DMS53 treated with DMSO at 0.1 percent for 48 hours (cell line): ENCODE results near the gene LBHD1.
"Not testable (repeated sequence)": the region's sequence is repeated elsewhere in the genome, so short reads cannot be mapped to it uniquely, and the experiment has no call there.

ENCODE experiments used
- DNase-seq: peaks from one replicate; lab custom pipeline; 2025; ENCODE audit not compliant: unreplicated experiment; lab: John Stamatoyannopoulos, UW

LBHD1 gene

GRCh38 chr11:62694455-62695167 is 22.5 kb upstream of the LBHD1 start:
- peak; percentile 47 for DNase-seq

- not testable (repeated sequence) for DNase-seq
Observed at GRCh38 chr11:62693624-62694023, 21.6 kb upstream of the LBHD1 start.

- DNase-seq, result no peak
Observed at GRCh38 chr11:62689421-62690183, 17.5 kb upstream of the LBHD1 start, which contains the start of gene LRRN4CL. TSS of gene LRRN4CL (minus strand) at chr11:62689530. CDS start at chr11:62688508, 1,022 bp downstream.

DNA sequence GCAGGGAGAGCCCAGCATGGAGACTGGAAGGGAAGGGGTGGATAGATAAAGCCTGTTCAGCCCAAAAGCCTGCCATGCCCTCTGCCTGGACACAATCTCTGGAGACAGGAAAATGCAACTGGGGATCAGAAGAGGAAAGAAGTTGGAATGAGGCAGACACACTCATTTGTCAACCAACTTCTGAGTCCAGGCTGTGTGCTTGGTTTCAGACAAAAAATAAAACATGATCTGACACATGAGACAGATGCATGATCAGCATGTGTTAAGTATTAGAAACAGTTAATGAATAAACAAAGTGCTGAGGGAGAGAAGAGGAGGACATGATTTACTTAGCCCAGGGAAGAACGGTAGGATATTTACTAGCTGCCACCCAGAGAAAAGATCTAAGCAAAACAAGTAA is 16.4 kb upstream of the LBHD1 start:
- no peak for DNase-seq

GRCh38 chr11:62687508-62688396 is 15.7 kb upstream of the LBHD1 start:
- DNase-seq, result no peak

GRCh38 chr11:62682518-62682917 is 10.5 kb upstream of the LBHD1 start:
- DNase-seq, result no peak

DNA sequence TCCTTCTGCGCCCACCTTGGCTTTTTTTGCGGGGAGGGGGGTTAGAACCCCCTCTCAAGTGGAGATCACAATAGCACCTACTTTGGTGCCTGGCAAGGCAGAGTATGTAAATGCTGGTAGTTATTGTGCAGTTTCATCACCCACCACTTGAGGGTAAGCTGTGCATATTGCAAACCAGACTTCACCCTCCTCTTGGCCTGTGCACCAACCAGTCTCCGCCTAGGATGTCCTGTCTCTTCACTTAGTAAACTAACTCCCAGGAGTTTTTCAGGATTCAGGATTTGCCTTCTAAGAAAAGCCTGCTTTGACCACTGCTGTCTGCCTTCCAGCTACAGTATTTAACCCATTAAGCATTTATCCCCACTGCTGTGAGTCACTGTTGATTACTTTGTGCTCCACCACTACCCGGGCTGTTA is 8.8 kb upstream of the LBHD1 start:
- peak; percentile 76 for DNase-seq

DNA sequence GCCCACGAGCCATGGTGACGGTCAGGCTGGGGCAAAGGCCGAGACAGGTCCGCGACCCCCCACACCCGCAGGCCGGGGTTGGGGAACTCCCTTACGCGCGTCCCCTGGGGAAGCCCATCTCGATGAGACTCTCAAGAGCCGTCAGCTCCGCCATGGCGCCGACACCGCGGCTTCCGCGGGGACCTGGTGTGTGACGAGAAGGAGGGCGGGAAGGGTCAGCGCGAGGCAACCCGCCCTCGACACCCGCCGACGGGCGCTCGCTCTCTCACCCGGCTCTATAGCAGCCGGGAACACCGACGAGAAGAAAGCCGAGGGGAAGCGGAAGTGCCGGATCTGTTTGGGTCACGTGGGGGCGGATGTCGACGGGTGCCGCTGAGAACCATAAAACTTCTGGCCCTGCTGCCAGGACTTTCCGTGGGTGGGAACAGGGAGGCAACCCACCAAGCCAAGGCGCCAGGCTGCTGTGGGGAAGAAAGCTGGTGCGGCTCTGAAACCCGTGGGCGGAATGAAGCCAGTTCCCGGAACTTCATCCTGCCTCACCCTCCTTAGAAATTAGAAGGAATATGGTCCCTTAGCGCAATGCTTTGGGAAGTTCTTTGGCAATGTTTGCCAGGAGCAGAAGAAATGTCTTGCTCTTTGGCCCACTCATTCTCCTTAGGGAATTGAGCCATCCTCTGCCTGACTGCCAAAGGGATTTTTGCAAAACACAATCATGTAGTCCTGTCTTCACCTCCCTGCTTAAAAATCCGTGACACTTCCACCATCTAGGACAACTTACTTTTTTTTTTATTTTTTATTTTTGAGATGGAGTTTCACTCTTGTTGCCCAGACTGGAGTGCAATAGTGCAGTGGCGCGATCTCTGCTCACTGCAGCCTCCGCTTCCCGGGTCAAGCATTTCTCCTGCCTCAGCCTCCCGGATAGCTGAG is 7.0 kb upstream of the LBHD1 start, which contains the start of gene UBXN1:
UBXN1 (minus strand) TSS at position 304 of the 927 bp plus-strand sequence; CDS start at position 154, 150 bp downstream.
- DNase-seq, result peak; percentile 80

DNA sequence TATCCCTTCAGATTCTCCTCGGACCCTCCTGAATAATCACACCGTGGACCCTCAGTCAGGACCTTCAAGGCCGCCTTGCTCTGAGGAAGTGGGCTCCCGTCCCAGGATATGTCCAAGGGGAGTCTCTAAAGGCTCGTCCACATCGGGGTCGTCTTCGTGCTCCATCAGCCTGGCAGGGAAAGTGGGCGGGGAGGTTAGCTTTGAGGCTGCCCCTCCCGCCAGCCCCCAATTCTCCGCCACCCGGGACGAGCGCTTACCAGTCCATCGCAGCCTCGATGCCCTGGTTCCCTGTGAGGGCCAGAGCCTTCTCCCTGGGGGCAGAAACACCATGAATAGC is 6.3 kb upstream of the LBHD1 start:
- no peak for DNase-seq

- DNase-seq, result no peak
Observed at GRCh38 chr11:62677714-62678113, 5.6 kb upstream of the LBHD1 start.

DNA sequence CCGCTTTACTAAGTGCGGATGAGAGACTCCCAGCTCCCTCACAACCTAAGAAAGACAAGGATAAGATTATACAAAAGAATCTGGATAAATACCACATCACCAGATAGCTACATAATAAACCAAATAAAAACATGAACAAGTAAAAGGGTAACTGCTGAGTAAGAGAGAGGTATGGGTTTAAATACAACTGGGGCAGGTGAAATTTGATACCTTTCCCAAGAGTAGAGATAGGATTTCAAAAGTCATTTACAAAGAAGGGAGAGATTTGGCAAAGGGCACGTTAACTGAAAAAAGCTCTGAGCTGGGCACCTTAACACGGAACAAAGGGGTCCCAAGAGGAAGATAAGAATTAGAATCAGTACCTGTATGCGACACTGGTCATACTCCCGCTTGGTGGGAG is 5.1 kb upstream of the LBHD1 start:
- no peak for DNase-seq

DNA sequence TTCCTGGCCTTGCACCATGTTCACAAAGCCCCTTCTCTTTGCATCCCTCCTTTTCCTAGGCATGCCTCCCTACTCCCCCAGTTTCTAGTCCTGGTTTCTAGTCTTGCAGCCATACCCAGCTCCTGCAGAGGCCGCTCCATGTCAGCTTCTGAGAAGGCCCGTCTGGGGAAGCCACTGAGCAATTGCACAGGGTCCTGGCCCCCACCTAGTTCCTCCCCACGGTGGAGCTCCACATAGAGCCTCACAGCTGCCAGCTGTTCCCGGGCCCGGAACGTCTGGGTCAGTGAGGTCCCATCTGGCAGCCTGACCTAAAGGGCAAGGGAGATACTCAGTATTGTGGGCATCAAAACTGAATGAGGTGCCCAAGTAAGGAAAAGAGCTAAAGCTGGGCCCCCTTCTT is 4.6 kb upstream of the LBHD1 start:
- no peak for DNase-seq

DNA sequence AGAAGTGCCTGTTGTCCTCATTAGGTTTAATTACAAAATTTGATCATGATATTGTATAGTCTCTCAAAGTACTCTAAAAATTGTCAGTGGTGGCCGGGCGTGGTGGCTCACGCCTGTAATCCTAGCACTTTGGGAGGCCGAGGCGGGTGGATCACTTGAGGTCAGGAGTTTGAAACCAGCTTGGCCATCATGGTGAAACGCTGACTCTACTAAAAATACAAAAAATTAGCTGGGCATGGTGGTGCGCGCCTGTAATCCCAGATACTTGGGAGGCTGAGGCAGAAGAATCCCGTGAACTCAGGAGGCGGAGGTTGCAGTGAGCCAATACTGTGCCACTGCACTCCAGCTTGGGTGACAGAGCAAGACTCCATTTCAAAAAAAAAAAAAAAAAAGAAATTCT is 3.3 kb upstream of the LBHD1 start:
- not testable (repeated sequence) for DNase-seq

DNA sequence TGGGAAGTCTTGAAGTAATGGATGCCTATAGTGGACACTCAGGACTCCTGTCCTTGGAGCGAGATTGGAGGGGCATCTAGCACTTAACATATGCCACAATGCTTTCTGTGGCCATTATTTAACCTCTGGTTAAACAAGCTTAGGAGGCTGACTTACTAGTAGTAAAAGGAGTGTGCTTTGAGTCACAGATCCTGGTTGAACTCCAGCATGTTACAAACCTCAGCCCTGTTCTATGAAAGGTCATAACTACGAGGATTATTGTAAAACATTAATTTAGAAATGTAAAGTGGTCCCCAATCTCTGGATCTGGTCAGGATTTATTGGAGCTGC is 1.1 kb upstream of the LBHD1 start:
- DNase-seq, result no peak

GRCh38 chr11:62671236-62671607 is 845 bp downstream of the LBHD1 start:
- peak; percentile 72 for DNase-seq

DNA sequence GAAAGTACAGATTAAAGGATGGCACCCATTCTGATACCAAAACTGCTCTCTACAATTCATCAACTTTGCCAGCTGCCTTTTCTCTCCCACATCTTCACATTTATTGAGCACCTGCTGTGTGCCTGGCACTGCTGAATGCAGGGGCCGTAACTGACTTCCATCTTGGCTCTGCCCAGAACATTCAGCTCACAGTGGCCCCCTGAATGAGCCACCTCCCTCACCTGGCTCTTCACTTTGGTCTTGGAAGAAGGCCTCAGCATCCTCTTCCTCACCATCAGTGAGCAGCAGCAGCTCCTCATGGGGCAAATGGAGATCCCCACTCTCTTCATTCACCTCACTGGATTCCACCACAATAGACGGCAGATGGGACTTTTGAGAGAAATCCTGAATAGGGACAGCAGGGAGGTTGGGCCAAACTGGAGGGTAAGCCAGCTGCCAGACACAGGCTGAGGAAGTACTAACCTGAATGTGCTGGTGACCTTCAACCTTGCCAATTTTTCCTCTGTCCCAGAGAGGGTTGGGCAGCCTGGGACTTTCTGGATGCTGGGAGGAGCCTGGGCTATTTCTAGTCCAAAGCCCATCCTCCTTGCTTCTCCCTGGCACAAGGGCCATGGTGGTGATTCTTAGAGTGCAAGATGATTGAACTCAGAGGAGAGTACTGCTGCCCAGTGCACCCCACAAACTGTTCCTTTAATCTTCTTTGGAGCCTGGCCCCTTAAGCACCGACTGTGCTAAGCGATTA is 2.5 kb downstream of the LBHD1 start:
- no peak for DNase-seq

GRCh38 chr11:62667460-62667859 is 4.6 kb downstream of the LBHD1 start:
- no peak for DNase-seq

GRCh38 chr11:62666259-62666926 is 5.7 kb downstream of the LBHD1 start:
- DNase-seq, result no peak

DNA sequence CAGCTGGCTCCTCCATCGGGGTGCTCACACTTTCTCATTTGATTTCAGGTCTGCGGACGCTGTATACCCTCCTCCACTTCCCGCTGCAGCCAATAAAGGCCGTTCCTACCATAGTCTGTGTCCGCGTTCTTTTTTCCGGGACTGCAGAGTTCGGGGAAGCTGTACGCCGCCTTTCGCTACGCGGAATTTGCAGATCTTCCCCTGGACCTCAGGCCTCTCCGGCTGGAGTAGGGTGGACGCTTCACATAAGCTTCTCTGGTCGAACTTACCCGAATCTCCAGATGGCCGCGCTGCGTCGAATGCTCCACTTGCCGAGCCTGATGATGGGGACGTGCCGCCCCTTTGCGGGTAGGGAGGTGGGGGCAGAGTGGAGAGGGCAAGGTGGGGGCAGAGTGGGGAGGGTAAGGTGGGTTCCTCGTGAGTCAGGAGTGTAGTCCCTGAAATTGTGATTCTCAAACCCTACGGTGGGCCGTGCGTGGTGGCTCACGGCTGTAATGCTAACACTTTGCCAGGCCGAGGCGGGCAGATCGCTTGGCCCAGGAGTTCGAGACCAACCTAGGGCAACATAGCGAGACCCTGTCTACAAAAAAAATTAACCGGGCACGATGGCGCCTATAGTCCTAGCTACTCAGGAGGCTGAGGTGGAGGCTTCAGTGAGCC is 6.3 kb downstream of the LBHD1 start:
- DNase-seq, result peak; percentile 61
